GM12801 (cell line): ENCODE results near the gene HES3.

ENCODE experiments used
- TF ChIP-seq, protein P1 (sequence below): IDR thresholded peaks from one replicate; pipeline ENCODE4 v1.5.1; 2011; ENCODE audit warnings: control low read depth; ENCODE audit not compliant: insufficient read length; ENCODE audit errors: extremely low read depth

The HES3 gene

DNA sequence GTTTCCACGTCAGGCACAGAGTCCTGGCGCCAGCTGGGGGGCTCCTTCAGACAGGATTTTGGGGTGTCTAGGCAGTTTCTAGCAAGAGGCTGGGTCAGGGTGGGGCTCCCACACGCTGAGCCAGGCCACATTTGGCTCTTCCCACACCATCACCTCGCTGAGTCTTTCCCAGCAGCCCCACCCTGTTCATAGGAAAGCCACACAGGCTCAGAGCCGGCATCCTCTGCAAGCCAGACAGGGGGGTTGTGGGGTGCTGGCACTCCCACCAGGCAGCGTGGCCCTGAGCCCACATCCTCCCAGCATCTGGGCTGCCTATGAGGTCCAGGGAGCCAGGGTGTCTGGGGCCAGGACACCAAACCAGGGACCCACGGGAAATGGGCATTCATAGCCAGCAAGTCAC is 19.7 kb downstream of the HES3 start:
- TF ChIP-seq, protein P1, sequence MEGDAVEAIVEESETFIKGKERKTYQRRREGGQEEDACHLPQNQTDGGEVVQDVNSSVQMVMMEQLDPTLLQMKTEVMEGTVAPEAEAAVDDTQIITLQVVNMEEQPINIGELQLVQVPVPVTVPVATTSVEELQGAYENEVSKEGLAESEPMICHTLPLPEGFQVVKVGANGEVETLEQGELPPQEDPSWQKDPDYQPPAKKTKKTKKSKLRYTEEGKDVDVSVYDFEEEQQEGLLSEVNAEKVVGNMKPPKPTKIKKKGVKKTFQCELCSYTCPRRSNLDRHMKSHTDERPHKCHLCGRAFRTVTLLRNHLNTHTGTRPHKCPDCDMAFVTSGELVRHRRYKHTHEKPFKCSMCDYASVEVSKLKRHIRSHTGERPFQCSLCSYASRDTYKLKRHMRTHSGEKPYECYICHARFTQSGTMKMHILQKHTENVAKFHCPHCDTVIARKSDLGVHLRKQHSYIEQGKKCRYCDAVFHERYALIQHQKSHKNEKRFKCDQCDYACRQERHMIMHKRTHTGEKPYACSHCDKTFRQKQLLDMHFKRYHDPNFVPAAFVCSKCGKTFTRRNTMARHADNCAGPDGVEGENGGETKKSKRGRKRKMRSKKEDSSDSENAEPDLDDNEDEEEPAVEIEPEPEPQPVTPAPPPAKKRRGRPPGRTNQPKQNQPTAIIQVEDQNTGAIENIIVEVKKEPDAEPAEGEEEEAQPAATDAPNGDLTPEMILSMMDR, result no peak

DNA sequence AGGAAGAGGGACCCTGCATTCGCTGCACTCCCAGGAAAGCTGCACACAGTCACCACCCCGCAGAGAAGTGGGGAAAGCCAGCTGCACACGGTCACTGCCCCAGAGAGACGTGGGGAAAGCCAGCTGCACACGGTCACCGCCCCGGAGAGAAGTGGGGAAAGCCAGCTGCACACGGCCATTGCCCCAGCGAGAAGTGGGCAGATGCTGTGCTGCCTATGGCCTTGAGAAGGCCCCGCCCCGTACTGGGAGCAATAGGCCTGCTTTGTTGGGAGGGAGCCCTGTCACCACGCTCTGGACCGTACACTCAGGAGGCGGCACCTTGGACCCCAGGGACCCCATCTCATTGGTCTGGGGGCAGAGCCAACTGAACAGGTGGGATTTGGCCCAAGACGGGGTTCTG is 21.2 kb downstream of the HES3 start:
- TF ChIP-seq, protein P1, result no peak

DNA sequence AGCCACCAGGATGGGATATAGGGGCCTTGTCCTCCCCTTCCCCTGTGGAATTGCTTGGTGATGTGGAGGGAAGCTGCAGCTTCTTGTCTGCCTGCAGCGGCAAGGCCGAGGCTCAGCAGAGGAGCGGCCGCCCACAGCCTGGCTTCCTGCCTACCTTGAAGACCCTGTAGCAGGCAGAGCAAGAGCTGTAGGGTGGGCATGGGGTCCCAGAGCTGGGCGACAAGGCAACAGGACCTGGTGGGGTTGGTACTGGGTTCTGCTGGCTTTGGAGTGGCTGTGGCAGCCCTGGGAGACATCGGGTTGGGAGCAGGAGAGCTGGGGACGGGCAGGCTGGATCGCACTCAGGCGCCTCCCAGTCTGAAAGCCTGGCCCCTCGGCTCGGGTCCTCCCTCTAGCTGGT is 22.7 kb downstream of the HES3 start:
- TF ChIP-seq, protein P1, result no peak

DNA sequence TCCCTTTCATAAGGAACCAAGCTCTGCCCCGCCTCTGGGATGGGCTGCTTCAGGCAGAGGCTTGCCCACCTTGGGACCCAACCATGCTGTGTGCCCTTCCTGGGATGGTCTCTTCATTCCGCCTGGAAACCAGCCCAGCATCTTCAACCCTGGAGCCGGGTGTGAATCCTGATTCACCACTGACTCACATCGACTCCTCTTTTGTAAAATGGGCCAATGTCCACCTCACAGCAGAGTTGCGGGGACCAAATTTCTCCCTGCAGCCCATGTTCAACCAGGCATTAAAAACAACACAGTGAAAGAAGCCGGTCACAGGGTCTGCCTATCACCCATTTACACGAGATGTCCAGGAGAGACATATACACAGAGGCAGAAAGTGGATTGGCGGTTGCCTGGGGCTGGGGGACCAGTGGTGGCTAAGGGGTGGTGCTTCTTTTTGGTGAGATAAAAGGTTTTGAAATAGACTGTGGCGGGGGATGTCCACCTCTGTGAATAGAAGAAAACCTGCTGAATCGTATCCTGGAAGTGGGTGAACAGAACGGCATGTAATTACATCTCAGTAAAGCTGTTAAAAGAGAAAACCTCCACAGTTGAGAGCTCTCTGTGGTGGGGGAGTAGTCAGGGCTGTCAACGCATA is 23.8 kb downstream of the HES3 start:
- TF ChIP-seq, protein P1, result no peak

DNA sequence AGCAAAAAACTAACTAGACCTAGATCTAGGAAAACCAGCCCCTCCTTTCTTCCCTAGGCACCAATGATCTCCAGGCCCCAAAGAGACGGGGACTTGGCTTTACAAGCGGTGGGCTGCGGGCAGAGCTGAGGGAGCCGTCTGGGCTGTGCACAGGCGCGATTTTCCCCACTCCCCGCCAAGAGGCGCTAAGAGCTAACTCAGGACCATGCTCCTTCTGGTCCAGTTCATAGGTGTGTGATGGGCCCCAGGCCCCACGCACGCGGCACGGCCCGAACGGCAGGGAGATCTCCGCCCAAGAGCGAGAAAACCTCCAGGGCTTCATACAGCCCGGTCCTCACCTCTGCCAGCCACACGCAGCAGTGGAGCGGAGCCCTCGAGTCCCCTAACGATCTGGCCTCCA is 24.4 kb downstream of the HES3 start:
- TF ChIP-seq, protein P1, result no peak

DNA sequence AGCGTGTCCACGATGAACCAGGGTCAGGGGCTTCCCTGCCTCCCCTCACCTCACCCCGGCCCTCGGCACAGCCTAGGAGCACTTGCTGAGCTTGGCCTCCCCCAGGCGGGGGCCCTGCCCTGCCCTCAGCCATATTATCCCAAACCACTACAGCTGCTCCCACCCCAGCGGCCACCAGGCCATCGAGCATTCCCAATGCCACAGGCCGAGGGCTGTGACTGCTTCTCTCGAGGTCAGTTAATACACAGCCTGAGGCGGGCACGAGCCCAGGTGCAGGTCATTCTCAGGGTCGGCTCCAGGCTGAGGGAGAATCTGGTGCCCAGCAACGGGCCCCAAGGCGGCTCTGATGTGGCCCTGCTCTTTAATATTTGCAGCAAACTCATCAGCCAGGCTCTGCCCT is 25.3 kb downstream of the HES3 start:
- TF ChIP-seq, protein P1, result no peak

DNA sequence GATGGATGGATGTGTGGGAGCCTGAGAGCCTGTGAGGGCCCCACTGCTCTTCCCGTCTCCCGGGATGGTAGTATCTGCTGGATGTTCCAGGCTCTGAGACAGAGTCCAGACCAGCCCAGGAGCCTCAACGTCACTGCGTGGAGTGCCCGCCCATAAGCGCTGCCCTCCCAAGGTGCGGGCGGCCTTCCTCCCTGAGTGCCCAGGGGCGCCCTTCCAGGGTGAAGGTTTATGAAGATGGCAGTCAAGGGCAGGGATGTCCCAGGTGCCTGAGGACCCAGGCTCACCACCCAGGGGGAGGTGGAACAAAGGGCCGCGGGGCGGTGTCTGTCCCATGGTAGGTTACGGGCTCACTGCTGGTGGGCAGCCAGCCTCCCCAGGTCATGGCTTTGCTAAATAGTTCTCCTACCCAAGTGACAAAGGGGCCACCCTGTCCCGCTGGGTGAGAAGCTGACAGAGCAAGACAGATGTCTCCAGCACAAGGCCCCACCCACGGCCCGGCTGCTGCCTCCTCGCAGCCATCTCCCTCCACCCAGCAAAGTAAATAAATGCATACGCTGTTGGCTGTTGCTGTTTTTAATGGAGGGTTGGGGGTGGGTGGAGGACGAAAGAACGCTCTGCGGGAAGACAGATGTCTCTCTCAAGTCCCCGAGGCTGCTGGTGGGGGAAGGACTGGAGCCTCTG is 25.9 kb downstream of the HES3 start:
- TF ChIP-seq, protein P1, result no peak
